Measurements from ENCODE around the gene BLM. TPM values are rescaled to one million over a fixed set of nuclear protein-coding genes. Genes with fewer than 3 reads are reported as not detected.

Gene BLM
- total RNA-seq, 2 donors from 2014 or later, result 29.6 to 34.9 TPM

DNA sequence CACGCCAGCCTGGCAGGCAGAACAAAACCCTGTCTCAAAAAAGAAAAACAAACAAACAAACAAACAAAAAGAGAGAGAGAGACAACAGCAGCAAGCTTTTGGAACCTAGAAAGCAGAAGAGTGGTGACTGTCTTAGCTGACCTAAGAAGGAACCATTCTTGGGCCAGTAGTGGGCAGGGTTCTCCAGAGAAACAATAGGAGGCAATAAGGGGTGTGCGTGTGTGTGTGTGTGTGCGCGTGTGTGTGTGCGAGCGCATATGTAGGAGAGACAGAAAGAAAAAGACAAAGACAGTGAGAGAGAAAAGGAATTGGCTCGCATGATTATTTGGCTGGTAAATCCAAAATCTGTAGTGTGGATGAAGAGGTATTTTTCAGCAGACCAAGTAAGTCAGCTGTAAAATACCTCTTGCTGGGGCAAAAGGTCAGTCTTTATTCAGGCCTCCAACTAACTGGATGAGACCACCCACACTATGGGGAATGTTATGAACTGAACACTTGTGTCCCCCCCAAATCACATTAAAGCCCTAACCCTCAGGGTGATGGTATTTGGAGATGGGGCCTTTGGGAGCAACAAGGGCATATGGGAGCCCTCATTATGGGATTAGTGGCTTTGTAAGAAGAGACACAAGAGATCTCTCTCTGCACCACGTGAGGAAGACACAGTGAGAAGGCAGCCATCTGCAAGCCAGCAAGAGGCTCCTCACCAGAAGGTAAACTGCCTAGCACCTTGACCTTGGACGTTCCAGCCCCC is 15.1 kb upstream of the BLM start:
- Histone ChIP-seq H3K36me3 (ENCODE audit: control insufficient read depth, insufficient read depth, low read length) (no peaks in the 10 kb centered on the region), H3K27ac (ENCODE audit: low read depth, low read length) (no peak overlapping the region), H3K27me3 (ENCODE audit: control insufficient read depth, insufficient read depth, low read length, poor library complexity, severe bottlenecking) (no peaks in the 10 kb centered on the region), H3K4me3 (ENCODE audit: low read length) (no peak overlapping the region), H3K4me1 (ENCODE audit: control insufficient read depth, insufficient read depth, low read length) (no peaks in the 10 kb centered on the region), H3K9ac (ENCODE audit: extremely low read depth, low read length, poor library complexity, severe bottlenecking) (no peak overlapping the region), H3K9me3 (ENCODE audit: control insufficient read depth, low read length) (no peaks in the 10 kb centered on the region)
- TF ChIP-seq, protein P1, sequence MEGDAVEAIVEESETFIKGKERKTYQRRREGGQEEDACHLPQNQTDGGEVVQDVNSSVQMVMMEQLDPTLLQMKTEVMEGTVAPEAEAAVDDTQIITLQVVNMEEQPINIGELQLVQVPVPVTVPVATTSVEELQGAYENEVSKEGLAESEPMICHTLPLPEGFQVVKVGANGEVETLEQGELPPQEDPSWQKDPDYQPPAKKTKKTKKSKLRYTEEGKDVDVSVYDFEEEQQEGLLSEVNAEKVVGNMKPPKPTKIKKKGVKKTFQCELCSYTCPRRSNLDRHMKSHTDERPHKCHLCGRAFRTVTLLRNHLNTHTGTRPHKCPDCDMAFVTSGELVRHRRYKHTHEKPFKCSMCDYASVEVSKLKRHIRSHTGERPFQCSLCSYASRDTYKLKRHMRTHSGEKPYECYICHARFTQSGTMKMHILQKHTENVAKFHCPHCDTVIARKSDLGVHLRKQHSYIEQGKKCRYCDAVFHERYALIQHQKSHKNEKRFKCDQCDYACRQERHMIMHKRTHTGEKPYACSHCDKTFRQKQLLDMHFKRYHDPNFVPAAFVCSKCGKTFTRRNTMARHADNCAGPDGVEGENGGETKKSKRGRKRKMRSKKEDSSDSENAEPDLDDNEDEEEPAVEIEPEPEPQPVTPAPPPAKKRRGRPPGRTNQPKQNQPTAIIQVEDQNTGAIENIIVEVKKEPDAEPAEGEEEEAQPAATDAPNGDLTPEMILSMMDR (conservative IDR thresholded peaks at IDR 0.05), result peak; percentile 17
- Mint-ChIP-seq H3K4me1 (no peaks in the 10 kb centered on the region), H3K27me3 (ENCODE audit: insufficient read depth) (no peaks in the 10 kb centered on the region), H3K27ac (no peak overlapping the region), H3K4me3 (no peak overlapping the region), H3K36me3 (ENCODE audit: low read depth) (peaks cover 7% of the 10 kb centered on the region), H3K9me3 (no peaks in the 10 kb centered on the region)
- no peak for DNase-seq
- 89% methylated on average over 8 to 9 of the region's 9 CpGs for WGBS, 2 experiments (ENCODE audit: insufficient coverage in 1 of 2, insufficient read length in 1 of 2)

DNA sequence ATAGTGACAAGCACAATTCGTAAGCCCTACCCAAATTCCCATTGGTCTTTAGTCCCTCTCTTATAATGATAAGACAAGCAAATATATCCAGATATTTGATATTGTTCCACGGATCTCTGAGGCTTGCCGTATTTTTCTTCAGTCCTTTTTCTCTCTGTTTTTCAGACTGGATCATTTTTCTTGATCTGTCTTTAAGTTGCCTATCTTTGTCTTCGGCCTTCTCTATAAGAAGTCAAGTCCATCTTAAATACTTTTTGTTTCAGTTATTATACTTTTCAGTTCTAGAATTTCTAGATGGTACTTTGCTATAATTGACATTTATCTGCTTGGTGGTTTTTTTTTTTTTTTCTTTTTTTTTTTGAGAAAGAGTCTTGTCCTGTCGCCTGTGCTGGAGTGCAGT is 13.7 kb upstream of the BLM start:
- Mint-ChIP-seq H3K36me3 (ENCODE audit: low read depth) (peaks cover 7% of the 10 kb centered on the region), H3K27me3 (ENCODE audit: insufficient read depth) (no peaks in the 10 kb centered on the region), H3K4me1 (peaks cover 4% of the 10 kb centered on the region), H3K27ac (no peak overlapping the region), H3K9me3 (no peaks in the 10 kb centered on the region), H3K4me3 (no peak overlapping the region)
- Histone ChIP-seq H3K4me1 (ENCODE audit: control insufficient read depth, insufficient read depth, low read length) (no peaks in the 10 kb centered on the region), H3K27ac (ENCODE audit: low read depth, low read length) (no peak overlapping the region), H3K27me3 (ENCODE audit: control insufficient read depth, insufficient read depth, low read length, poor library complexity, severe bottlenecking) (no peaks in the 10 kb centered on the region), H3K36me3 (ENCODE audit: control insufficient read depth, insufficient read depth, low read length) (no peaks in the 10 kb centered on the region), H3K4me3 (ENCODE audit: low read length) (no peak overlapping the region), H3K9me3 (ENCODE audit: control insufficient read depth, low read length) (no peaks in the 10 kb centered on the region), H3K9ac (ENCODE audit: extremely low read depth, low read length, poor library complexity, severe bottlenecking) (no peak overlapping the region)
- TF ChIP-seq, protein P1 (conservative IDR thresholded peaks at IDR 0.05), result no peak
- 93 to 94% methylated on average over 4 to 5 of the region's 5 CpGs for WGBS, 2 experiments (ENCODE audit: insufficient coverage in 1 of 2, insufficient read length in 1 of 2)
- DNase-seq, result no peak

DNA sequence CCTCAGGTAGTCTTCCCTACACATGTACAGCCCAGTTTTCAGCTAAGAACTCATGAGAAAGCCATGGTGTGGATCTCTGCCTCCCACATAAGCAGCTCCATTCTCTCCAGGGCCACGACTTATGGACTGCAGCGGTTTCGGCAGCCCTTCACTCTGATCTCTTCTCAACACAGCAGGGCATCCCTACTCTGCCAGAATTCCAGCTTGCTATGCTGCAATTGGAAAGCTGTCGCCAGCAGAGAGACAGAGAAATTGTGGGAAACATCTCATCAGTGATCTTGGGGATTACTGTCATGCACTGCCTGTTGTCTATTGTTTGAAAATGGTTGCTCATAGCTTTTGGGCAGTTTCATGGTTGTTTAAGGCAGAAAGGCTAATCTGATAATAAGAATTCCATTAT is 11.9 kb upstream of the BLM start:
- no peaks in the 10 kb centered on the region for H3K9me3 ChIP-seq (ENCODE audit: control insufficient read depth, low read length)
- Mint-ChIP-seq H3K36me3 (ENCODE audit: low read depth) (peaks cover 7% of the 10 kb centered on the region), H3K27me3 (ENCODE audit: insufficient read depth) (no peaks in the 10 kb centered on the region), H3K27ac (no peak overlapping the region), H3K9me3 (no peaks in the 10 kb centered on the region), H3K4me1 (peaks cover 11% of the 10 kb centered on the region), H3K4me3 (no peak overlapping the region)
- no peaks in the 10 kb centered on the region for H3K27me3 ChIP-seq (ENCODE audit: control insufficient read depth, insufficient read depth, low read length, poor library complexity, severe bottlenecking)
- H3K27ac ChIP-seq (ENCODE audit: low read depth, low read length), result no peak overlapping the region
- H3K4me1 ChIP-seq (ENCODE audit: control insufficient read depth, insufficient read depth, low read length), result no peaks in the 10 kb centered on the region
- DNase-seq, result no peak
- H3K9ac ChIP-seq (ENCODE audit: extremely low read depth, low read length, poor library complexity, severe bottlenecking), result no peak overlapping the region
- no peaks in the 10 kb centered on the region for H3K36me3 ChIP-seq (ENCODE audit: control insufficient read depth, insufficient read depth, low read length)
- TF ChIP-seq, protein P1 (conservative IDR thresholded peaks at IDR 0.05), result no peak
- WGBS, 2 experiments (ENCODE audit: insufficient coverage in 1 of 2, insufficient read length in 1 of 2), result 94 to 100% methylated on average over 2 to 4 of the region's 4 CpGs
- H3K4me3 ChIP-seq (ENCODE audit: low read length), result no peak overlapping the region

All from endodermal cell (in vitro differentiated cells).